ENCODE measurements around the gene KLF9. TPM values are rescaled to one million over a fixed set of nuclear protein-coding genes. Genes with fewer than 3 reads are reported as not detected.

Gene KLF9
- total and polyA plus RNA-seq, 2 donors (not counting 1 experiment from before 2014, with no cell fraction given): 27.0 to 27.6 TPM

- no peak for DNase-seq (ENCODE audit: low read depth in 2 of 2)
- no peaks in the 10 kb centered on the region for H3K9me3 ChIP-seq (ENCODE audit: control insufficient read depth, insufficient read depth, low read depth, low read length)
- H3K9ac ChIP-seq (ENCODE audit: insufficient read depth, low read length): no peak overlapping the region
- H3K79me2 ChIP-seq (ENCODE audit: control insufficient read depth, insufficient read depth, low read length): peaks cover 6% of the 10 kb centered on the region
- H3K27me3 ChIP-seq (ENCODE audit: control insufficient read depth, insufficient read depth, low read length): no peaks in the 10 kb centered on the region
- no peak overlapping the region for H2AFZ ChIP-seq (ENCODE audit: low read length)
- H3K4me3 ChIP-seq (replicated peaks in 1 of 4; ENCODE audit: control extremely low read depth in 1 of 4, insufficient read depth in 1 of 4, low read depth in 3 of 4, low read length in 4 of 4): no peak overlapping the region
- no peaks in the 10 kb centered on the region for H3K36me3 ChIP-seq (ENCODE audit: control insufficient read depth, insufficient read depth, low read length)
- H3K4me1 ChIP-seq (ENCODE audit: control insufficient read depth, extremely low read depth, insufficient read depth, low read length): peaks cover 3% of the 10 kb centered on the region
- TF ChIP-seq EZH2 (IDR thresholded peaks at IDR 0.05; ENCODE audit: low read length, missing control alignments) (no peak), CTCF (conservative IDR thresholded peaks at IDR 0.05 in 1 of 2, IDR thresholded peaks at IDR 0.05 in 1 of 2; ENCODE audit: low read depth in 1 of 2, low read length in 2 of 2) (no peak)
- no peak overlapping the region for H3K27ac ChIP-seq (ENCODE audit: insufficient read depth, low read length)
- no peak overlapping the region for H3K4me2 ChIP-seq (ENCODE audit: extremely low read depth, insufficient read depth, low read length)
- H4K20me1 ChIP-seq (ENCODE audit: control insufficient read depth, extremely low read depth, insufficient read depth, low read length): peaks cover 4% of the 10 kb centered on the region
Measured at GRCh38 chr9:70385426-70385825, 29.0 kb downstream of the KLF9 start.

- TF ChIP-seq CTCF (conservative IDR thresholded peaks at IDR 0.05 in 1 of 2, IDR thresholded peaks at IDR 0.05 in 1 of 2; ENCODE audit: low read depth in 1 of 2, low read length in 2 of 2): no peak
- TF ChIP-seq EZH2 (IDR thresholded peaks at IDR 0.05; ENCODE audit: low read length, missing control alignments): no peak
Measured at GRCh38 chr9:70382709-70383605, 31.5 kb downstream of the KLF9 start.

GRCh38 chr9:70382046-70382708, 32.3 kb downstream of the KLF9 start:
- TF ChIP-seq CTCF (conservative IDR thresholded peaks at IDR 0.05 in 1 of 2, IDR thresholded peaks at IDR 0.05 in 1 of 2; ENCODE audit: low read depth in 1 of 2, low read length in 2 of 2): no peak
- TF ChIP-seq EZH2 (IDR thresholded peaks at IDR 0.05; ENCODE audit: low read length, missing control alignments): no peak
- H4K20me1 ChIP-seq (ENCODE audit: control insufficient read depth, extremely low read depth, insufficient read depth, low read length): no peaks in the 10 kb centered on the region
- H3K79me2 ChIP-seq (ENCODE audit: control insufficient read depth, insufficient read depth, low read length): no peaks in the 10 kb centered on the region
- no peak overlapping the region for H3K27ac ChIP-seq (ENCODE audit: insufficient read depth, low read length)
- DNase-seq (ENCODE audit: low read depth in 2 of 2): no peak
- no peak overlapping the region for H2AFZ ChIP-seq (ENCODE audit: low read length)
- no peak overlapping the region for H3K4me2 ChIP-seq (ENCODE audit: extremely low read depth, insufficient read depth, low read length)
- no peak overlapping the region for H3K9ac ChIP-seq (ENCODE audit: insufficient read depth, low read length)
- no peaks in the 10 kb centered on the region for H3K4me1 ChIP-seq (ENCODE audit: control insufficient read depth, extremely low read depth, insufficient read depth, low read length)
- no peak overlapping the region for H3K4me3 ChIP-seq (replicated peaks in 1 of 4; ENCODE audit: control extremely low read depth in 1 of 4, insufficient read depth in 1 of 4, low read depth in 3 of 4, low read length in 4 of 4)
- H3K9me3 ChIP-seq (ENCODE audit: control insufficient read depth, insufficient read depth, low read depth, low read length): no peaks in the 10 kb centered on the region
- H3K27me3 ChIP-seq (ENCODE audit: control insufficient read depth, insufficient read depth, low read length): no peaks in the 10 kb centered on the region
- no peaks in the 10 kb centered on the region for H3K36me3 ChIP-seq (ENCODE audit: control insufficient read depth, insufficient read depth, low read length)

More at GRCh38 chr9:70382709-70383605, 31.5 kb downstream of the KLF9 start:
- Histone ChIP-seq H3K4me3 (replicated peaks in 1 of 4; ENCODE audit: control extremely low read depth in 1 of 4, insufficient read depth in 1 of 4, low read depth in 3 of 4, low read length in 4 of 4) (no peak overlapping the region), H4K20me1 (ENCODE audit: control insufficient read depth, extremely low read depth, insufficient read depth, low read length) (no peaks in the 10 kb centered on the region), H3K27me3 (ENCODE audit: control insufficient read depth, insufficient read depth, low read length) (no peaks in the 10 kb centered on the region), H3K9ac (ENCODE audit: insufficient read depth, low read length) (no peak overlapping the region), H3K79me2 (ENCODE audit: control insufficient read depth, insufficient read depth, low read length) (no peaks in the 10 kb centered on the region), H2AFZ (ENCODE audit: low read length) (no peak overlapping the region), H3K9me3 (ENCODE audit: control insufficient read depth, insufficient read depth, low read depth, low read length) (no peaks in the 10 kb centered on the region), H3K36me3 (ENCODE audit: control insufficient read depth, insufficient read depth, low read length) (no peaks in the 10 kb centered on the region), H3K4me1 (ENCODE audit: control insufficient read depth, extremely low read depth, insufficient read depth, low read length) (no peaks in the 10 kb centered on the region), H3K4me2 (ENCODE audit: extremely low read depth, insufficient read depth, low read length) (no peak overlapping the region), H3K27ac (ENCODE audit: insufficient read depth, low read length) (no peak overlapping the region)
- no peak for DNase-seq (ENCODE audit: low read depth in 2 of 2)

All from fibroblast of lung (primary cell).